GM18861 (cell line): ENCODE data around the gene FOXJ3.

Experiments
- ATAC-seq: cut with Tn5 transposase; IDR thresholded peaks from one replicate; pipeline ENCODE4 v1.9.1; 2021; ENCODE audit not compliant: unreplicated experiment

FOXJ3 gene

DNA sequence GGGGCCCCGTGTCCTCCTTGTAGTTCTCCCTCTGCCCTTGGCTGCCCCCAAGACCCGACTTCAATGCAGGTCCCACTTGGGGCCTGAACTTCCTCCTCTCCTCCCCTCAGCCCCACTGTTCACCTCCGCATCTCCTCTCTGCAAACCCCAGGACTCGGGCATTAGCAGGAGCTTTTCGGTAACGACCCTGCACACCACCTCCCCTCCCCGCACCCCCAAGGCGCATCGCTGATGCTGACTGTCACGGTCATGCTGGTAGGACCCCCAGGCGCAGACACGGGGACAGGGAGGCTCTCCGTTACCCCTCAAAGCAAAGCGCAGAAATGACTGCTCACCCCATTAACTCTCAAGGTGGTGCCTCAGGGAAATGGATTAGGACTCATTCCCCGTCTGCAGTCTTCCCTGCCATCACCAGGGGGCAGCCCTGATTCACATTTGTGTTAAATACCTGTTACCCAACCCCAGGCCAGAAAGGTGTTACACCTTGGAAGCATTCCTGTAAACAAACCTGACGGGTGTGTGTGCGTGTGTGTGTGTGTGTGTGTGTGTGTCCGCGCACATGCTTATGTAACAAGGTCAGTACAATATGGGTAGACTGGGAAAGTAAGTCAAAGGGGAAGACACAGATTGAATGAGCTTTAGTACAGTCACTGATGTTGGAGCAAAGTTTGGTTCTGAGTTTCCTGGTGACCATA, 188.3 kb downstream of the FOXJ3 start:
- no peak for ATAC-seq

DNA sequence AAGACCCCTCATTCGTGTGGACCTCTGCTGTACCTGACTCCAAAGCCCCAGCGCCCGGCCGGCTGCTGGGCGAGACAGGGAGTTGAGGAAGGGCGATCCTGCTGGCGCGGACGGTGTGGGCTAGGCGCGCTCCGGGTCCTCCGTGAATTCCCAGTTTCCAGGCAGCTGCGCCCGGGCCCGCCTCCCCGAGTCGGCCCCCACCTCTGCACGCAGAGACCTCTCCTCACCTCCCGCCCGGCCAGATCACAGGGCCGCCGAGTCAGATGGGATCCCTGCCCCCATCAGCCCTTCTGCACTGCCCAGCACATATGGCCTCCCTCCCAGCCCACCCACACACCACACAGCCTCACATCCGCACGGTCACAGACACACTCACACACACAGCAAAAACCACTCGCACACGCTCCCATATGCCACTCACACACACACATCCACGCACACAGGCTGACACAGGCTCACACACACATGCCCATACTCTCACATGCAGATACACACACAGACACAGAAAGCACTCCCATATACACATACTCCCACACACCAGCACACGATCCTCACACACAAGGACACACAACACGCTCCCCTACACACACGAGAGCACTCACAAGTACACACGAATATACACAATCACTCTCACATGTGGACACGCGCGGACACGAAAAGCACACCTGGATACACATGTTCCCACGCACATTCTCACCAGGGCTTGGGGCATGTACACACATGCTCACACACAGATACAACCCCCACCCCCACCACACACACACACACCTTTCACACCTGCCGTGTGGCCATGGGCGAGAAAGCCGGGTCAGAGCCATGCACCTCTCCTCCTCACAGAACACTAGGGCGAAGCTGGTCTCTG, 189.0 kb downstream of the FOXJ3 start:
- ATAC-seq: no peak

- ATAC-seq: no peak
Measured at GRCh38 chr1:42145389-42145716, 189.7 kb downstream of the FOXJ3 start.

DNA sequence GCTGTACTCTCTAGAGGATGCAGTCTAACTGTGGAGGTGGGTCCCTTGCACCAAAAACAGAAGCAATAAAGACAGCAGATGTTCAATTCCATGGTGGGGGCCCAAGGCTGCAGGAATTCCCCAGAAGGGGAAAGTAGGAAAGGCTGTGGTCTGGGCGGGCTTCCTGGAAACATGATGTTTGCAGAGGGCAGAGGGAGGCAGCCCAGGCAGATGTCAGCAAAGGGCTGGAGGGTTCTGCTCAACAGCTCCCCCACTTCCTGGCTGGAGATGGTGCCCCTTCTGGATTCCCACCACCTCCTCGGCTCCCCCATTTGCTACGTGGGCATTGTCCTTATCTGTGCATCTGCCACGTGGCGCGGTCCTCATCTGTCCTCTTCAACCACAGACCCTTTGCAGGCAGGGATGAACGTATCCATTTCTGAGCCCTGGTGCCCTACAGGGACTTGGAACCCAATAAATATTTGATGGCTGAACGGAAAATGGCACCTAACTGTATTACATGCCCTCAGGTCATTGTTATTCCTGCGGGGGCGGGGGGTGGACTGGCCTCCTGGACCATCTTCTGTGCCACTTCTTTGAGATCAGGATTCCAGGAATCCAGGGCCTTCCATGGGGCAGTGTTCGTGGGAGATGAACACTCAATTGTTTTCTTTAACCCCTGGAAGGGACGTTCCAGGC, 190.2 kb downstream of the FOXJ3 start:
- no peak for ATAC-seq

DNA sequence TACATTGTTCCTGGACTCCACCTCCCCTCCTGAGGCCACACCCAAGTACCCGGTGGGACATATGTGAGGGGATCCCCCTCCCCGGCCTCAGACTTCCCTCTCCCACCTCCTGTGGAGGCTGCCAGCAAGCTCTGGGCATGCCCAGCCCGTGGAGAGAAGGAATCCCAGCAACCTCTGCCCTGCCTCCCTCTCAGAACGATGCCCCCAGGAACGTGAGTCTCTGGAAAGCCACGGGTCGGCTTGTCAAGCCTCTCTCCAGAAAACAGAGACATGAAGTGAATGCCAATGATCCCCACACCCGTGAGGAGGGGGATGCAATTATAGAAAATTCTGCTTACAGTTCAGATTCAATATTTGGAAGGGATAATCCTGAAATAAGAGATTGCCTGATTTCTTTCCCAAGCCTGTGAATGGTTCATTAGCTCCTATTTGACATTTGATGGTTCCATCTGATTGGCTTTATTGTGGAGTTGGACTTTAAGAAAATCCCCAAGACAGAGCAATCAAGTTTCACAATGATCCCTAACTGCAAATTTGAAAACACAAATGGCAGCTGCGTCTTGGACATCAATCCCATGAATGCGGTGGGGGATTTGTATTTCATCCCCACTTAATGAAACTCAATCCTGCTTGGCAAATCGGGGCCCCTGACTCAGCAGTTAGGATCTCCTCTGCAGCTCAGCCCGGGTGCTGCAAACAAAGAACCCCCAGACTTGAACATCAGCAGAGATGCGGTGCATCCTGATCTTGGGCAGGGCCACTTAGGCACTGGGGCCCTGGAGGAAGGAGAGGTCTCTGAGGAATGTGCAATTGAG, 190.9 kb downstream of the FOXJ3 start:
- ATAC-seq: no peak

DNA sequence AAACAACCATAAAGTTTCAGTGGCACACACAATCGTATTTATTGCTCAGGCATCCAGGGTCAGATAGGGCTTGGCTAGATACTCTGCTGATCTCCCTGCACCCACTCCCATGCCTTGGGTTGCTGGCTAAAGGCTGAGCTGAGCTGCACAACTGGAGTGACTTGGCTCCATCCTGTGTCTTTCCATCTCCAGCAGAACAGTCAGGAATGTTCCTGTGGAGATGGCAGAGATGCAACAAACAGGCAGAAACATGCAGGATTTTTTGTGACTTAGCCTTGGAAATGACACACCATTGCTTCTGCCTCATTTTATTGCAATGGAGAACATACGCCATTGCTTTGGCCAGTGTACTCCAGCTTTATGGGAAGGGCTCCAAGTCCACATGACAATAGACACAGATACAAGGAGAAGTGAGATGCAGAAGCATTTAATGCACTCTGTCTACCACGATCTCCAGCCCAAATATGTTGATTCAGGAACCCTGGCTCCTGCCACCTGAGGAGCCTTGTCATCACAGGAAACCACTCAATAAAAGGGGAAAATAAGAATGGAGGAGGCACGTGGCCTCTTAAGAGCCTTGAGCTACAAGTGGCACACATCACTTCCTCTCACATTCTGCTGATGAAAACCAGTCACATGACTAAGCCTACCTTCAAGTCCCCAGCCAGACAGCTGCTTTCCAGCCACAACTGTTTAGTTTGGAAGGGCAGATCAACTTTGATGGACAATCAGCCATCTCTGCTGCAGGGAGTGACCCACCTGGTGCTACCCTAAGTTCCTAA, 191.9 kb downstream of the FOXJ3 start:
- no peak for ATAC-seq

- no peak for ATAC-seq
Measured at GRCh38 chr1:42141978-42142377, 193.1 kb downstream of the FOXJ3 start.

DNA sequence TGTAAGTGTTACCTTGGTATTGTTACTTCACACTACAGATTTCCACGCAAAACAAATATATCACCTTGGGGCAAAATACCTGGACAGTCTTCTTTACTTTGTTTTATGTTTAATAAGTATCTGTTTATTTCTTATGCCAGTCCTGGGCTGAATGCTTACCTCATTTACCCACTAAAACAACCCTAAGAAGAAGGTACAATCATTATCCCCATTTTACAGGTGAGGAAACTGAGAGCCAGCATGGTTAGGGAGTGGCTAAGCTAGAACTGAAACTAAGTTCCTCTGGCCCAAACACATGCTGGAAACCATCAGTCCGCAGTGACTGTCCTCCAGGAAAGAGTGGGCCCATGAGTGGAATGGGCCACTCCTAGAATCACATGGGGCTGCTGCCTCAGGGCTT, 194.8 kb downstream of the FOXJ3 start:
- no peak for ATAC-seq

GRCh38 chr1:42139444-42139843, 195.6 kb downstream of the FOXJ3 start:
- no peak for ATAC-seq

DNA sequence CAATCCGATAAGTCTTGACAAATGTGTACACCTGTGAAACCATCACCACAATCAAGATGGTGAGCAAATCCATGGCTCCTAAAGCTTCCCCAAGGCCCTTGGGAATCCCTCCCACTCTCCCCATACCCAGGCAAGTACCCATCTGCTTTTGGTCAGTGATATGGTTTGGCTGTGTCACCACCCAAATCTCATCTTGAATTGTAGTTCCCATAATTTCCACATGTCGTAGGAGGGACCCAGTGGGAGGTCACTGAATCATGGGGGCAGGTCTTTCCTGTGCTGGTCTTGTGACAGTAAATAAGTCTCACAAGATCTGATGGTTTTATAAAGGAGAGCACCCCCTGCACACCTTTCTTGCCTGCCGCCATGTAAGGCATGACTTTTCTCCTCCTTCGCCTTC, 196.4 kb downstream of the FOXJ3 start:
- ATAC-seq: no peak

- ATAC-seq: no peak
Measured at GRCh38 chr1:42137766-42138165, 197.3 kb downstream of the FOXJ3 start.

DNA sequence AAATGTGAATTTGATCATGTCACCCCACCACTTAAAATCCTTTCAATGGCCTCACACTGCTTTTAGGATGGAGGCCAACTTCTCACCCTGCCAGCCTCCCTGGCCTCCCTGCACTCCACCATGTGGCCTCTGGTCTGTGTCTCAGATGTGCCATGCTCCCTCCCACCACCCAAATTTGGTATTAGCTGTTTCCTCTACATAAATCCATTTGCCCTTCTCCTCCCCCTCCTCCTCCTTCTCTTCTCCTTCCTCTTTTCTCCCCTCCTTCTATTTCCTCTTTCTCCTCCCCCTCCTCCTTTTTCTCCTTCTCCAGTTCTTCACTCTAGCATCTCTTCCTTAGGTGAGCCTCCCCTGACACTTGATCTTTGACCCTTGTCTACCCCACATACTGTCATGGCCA, 198.6 kb downstream of the FOXJ3 start:
- no peak for ATAC-seq

- ATAC-seq: no peak
Measured at GRCh38 chr1:42135426-42135825, 199.6 kb downstream of the FOXJ3 start.

DNA sequence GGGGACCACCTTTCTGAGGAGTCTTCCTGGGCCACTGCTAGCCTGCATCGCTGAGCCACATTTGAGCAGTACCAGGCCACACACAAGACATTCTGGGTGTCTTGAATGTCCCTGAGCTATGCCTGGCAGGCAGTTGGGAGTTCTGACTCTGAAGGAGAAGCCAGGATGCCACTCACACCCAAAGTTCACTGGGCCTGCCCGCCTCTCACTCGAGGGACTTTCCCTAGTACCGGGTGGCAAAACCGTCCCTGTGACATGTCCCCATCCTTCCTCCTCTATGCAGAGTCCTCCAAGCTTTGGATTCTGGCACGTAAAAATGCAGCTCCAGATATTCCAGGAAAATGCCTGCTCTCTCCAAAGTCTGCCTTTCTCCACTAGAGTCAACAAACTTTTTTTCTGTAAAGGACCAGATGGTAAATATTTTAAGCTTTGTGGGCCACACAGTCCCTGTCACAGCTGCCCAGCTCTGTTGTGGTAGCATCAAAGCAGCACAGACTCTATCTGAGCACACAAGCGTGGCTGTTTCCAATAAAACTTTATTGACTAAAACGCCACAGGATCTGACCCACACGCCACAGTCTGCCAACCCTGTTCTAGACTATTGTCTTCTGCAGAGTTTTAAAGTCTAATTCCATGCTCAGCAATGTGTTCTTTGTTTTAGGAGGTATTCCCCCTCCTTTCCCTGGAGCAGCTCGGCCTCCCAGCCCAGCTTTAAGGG, 201.1 kb downstream of the FOXJ3 start:
- no peak for ATAC-seq

GRCh38 chr1:42133390-42133789, 201.6 kb downstream of the FOXJ3 start:
- no peak for ATAC-seq

DNA sequence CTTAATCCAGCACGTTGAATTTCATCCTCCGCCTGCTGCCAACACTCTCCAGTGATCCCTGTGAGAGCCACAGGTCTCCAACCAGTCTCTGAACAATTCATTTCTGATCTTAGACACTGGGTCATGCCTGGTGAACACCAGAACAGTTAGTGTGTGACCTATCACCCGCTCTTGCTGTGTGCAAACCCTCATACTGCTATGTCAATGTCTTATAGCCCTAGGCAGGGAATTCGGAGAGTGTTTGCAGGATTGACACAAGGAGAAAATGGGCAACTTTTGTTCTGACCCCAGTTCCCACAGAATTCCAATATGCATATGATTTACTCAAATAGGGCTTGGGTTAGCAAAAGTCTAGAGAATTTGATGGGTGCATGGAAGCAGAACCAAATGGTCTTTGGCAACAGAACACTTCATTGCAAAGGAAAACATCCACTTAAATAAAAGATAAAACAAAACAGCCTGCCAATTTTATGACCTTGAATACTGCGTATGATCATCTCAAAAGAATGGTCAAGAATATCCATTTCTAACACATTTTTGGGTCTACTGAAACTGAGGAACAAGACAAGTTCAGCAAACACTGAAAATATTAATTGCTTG, 204.9 kb downstream of the FOXJ3 start:
- ATAC-seq: no peak

- ATAC-seq: no peak
Measured at GRCh38 chr1:42128964-42129363, 206.1 kb downstream of the FOXJ3 start.

- ATAC-seq: no peak
Measured at GRCh38 chr1:42128499-42128898, 206.5 kb downstream of the FOXJ3 start.

DNA sequence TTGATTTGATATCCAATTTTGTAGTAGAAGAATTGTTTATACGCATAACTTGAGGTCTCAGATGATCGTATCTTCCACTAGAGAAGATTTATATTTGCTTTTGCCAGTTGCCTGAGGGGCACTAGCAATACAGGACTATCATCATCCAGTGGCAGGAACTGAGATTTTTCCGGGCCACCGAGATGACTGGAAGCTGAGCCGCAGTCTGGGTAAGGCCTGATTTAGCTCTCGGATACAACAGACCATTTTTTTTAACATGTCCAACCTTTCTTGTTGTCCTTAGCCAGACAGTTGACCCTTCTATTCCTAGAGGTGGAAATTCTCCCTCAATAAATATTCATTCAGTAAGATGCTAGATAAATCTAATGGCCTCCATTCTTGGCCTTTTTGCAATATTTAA, 207.3 kb downstream of the FOXJ3 start:
- ATAC-seq: no peak
